Endothelial cell of umbilical vein (primary cell): Measurements from ENCODE around the gene TP53AIP1. TPM values are rescaled to one million over a fixed set of nuclear protein-coding genes. Genes with fewer than 3 reads are reported as not detected.

Source experiments
- BruUV-seq: library from RNA; stranded (reverse); fragments of 400-500 nt; replicated peaks from 2 replicates; lab custom pipeline; 2021; lab: Mats Ljungman, UMichigan
- CTCF ChIA-PET: fragments of 300-600, 350-600 bp; sonication (Branson Sonifier 250); formaldehyde crosslinking; loops from one replicate; lab custom pipeline; 2021; ENCODE audit warnings: antibody characterized with exemption, inconsistent platforms; lab: Charles Lee
- POLR2A ChIA-PET: fragments of 300-600, 350-600 bp; sonication (Branson Sonifier 250); formaldehyde crosslinking; loops from one replicate; lab custom pipeline; 2021; ENCODE audit warnings: antibody characterized with exemption, inconsistent platforms; lab: Charles Lee
- DNase-seq: peaks from one replicate; pipeline ENCODE4 v3.0.0-alpha.2; 2011; ENCODE audit warnings: low read depth, low spot score
- FAIRE-seq: peaks from 2 replicates; lab custom pipeline; 2011; peaks lifted over from hg19 to GRCh38; lab: Jason Lieb, UNC
- H2AFZ ChIP-seq: 2 replicates; pipeline ENCODE4 v1.6.0; 2012; ENCODE audit warnings: low read depth, low read length, control low read depth, inconsistent platforms
- H3K27ac ChIP-seq: 2 replicates; pipeline ENCODE4 v1.5.1; 2011; ENCODE audit warnings: low read depth, mild to moderate bottlenecking, control low read depth, low read length, moderate library complexity; ENCODE audit not compliant: insufficient read depth
- H3K27me3 ChIP-seq, 2 experiments: 2 replicates each; pipeline versions ENCODE4 v1.6.0 to v1.6.1; 2011; ENCODE audit warnings: low read length in 2 of 2, mixed read lengths in 1 of 2; ENCODE audit not compliant: control insufficient read depth in 2 of 2, insufficient read depth in 2 of 2
- H3K36me3 ChIP-seq, 2 experiments: 2 replicates in 1 of 2; 3 replicates in 1 of 2; pipeline ENCODE4 v1.5.1; 2011; ENCODE audit warnings: low read length in 2 of 2, mild to moderate bottlenecking in 1 of 2, moderate library complexity in 1 of 2; ENCODE audit not compliant: control insufficient read depth in 2 of 2, insufficient read depth in 2 of 2; ENCODE audit errors: extremely low read depth in 1 of 2
- H3K4me1 ChIP-seq: 3 replicates; pipeline ENCODE4 v1.5.1; 2011; ENCODE audit warnings: mild to moderate bottlenecking, low read length; ENCODE audit not compliant: control insufficient read depth, insufficient read depth; ENCODE audit errors: extremely low read depth
- H3K4me2 ChIP-seq: 2 replicates; pipeline ENCODE4 v1.6.1; 2011; ENCODE audit warnings: low read length, control low read depth, mixed read lengths; ENCODE audit not compliant: insufficient read depth
- H3K4me3 ChIP-seq, 3 experiments: fragments of 200-600 bp in 1 of 3; sonication (generic), shearing (Covaris generic) in 1 of 3; replicated peaks in 1 of 3; 2 replicates each; pipeline ENCODE4 v1.5.1; 2011 to 2016; ENCODE audit warnings: control low read depth in 3 of 3, low read length in 3 of 3, mild to moderate bottlenecking in 2 of 3, inconsistent platforms in 1 of 3, low read depth in 1 of 3, moderate library complexity in 1 of 3; ENCODE audit not compliant: insufficient read depth in 1 of 3
- H3K79me2 ChIP-seq: 2 replicates; pipeline ENCODE4 v1.6.0; 2012; ENCODE audit warnings: low read length, inconsistent platforms; ENCODE audit not compliant: control insufficient read depth, insufficient read depth
- H3K9ac ChIP-seq: replicated peaks from 2 replicates; pipeline ENCODE3; 2011; ENCODE audit warnings: low read length, control low read depth; ENCODE audit not compliant: insufficient read depth; ENCODE audit errors: extremely low read depth
- H3K9me1 ChIP-seq: replicated peaks from 3 replicates; pipeline ENCODE4 v1.6.0; 2011; ENCODE audit warnings: mild to moderate bottlenecking, low read length; ENCODE audit not compliant: control insufficient read depth, insufficient read depth; ENCODE audit errors: extremely low read depth
- H3K9me3 ChIP-seq: replicated peaks from 2 replicates; pipeline ENCODE4 v1.5.1; 2012; ENCODE audit warnings: low read length, inconsistent platforms; ENCODE audit not compliant: control insufficient read depth, insufficient read depth
- H4K20me1 ChIP-seq: replicated peaks from 2 replicates; pipeline ENCODE3; 2011; ENCODE audit warnings: mild to moderate bottlenecking, low read length; ENCODE audit not compliant: control insufficient read depth, insufficient read depth; ENCODE audit errors: extremely low read depth
- EZH2 ChIP-seq: IDR thresholded peaks from 2 replicates; pipeline ENCODE4 v1.6.1; 2012; ENCODE audit warnings: borderline replicate concordance, low read depth, mild to moderate bottlenecking, moderate library complexity, low read length, inconsistent platforms; ENCODE audit not compliant: severe bottlenecking
- FOS ChIP-seq: IDR thresholded peaks from 2 replicates; pipeline ENCODE4 v1.6.1; 2011; ENCODE audit warnings: mild to moderate bottlenecking, low read length, moderate library complexity, borderline replicate concordance; ENCODE audit not compliant: insufficient read depth
- GATA2 ChIP-seq: IDR thresholded peaks from 2 replicates; pipeline ENCODE4 v1.7.0; 2011; ENCODE audit warnings: low read depth, mild to moderate bottlenecking, moderate library complexity, mixed read lengths, low read length; ENCODE audit not compliant: insufficient read length, insufficient read depth
- JUN ChIP-seq: IDR thresholded peaks from 2 replicates; pipeline ENCODE4 v1.6.1; 2011; ENCODE audit warnings: borderline replicate concordance, low read depth; ENCODE audit not compliant: insufficient read length, insufficient read depth
- MYC ChIP-seq: IDR thresholded peaks from one replicate; pipeline ENCODE4 v1.6.1; 2011; ENCODE audit warnings: mild to moderate bottlenecking, low read depth, low read length
- POLR2A ChIP-seq: IDR thresholded peaks from 2 replicates; pipeline ENCODE4 v1.6.1; 2012; ENCODE audit warnings: low read depth, mild to moderate bottlenecking, control low read depth, low read length
- POLR2AphosphoS5 ChIP-seq: IDR thresholded peaks from 2 replicates; pipeline ENCODE4 v1.6.1; 2012; ENCODE audit warnings: low read depth, mild to moderate bottlenecking, control low read depth, low read length, moderate library complexity; ENCODE audit not compliant: insufficient read depth
- dilution Hi-C: fragments of 300-500 bp; cut with MboI; formaldehyde crosslinking; loops from one replicate; pipeline ENCODE4 v1.15.0; 2019; ENCODE audit warnings: low sequenced_read_pairs; ENCODE audit not compliant: extremely low pct_ligation_motif_present
- intact Hi-C: fragments of 100-400 bp; cut with micrococcal nuclease; formaldehyde crosslinking; loops from one replicate; pipeline ENCODE4 v1.10.0; 2022
- polyA plus RNA-seq, 4 experiments: library from polyadenylated mRNA; depleted of rRNA in 3 of 4; stranded (reverse) in 3 of 4; unstranded in 1 of 4; fragments of >200 nt; gene quantifications; 2 replicates each; pipeline versions ENCODE4 v1.2.1 to v1.2.3, GENCODE V29; 2011 to 2012; ENCODE audit warnings: missing spikeins in 1 of 4
- total RNA-seq: library from RNA; stranded (reverse); gene quantifications from 2 replicates; pipeline ENCODE4 v1.2.3, GENCODE V29; 2021
- TF ChIP-seq, protein P1 (sequence below), 2 donors: IDR thresholded peaks; 1 replicate in 1 of 2; 2 replicates in 1 of 2; pipeline ENCODE4 v1.5.1; 2011; ENCODE audit warnings: low read length in 2 of 2, mild to moderate bottlenecking in 2 of 2, moderate library complexity in 2 of 2, control low read depth in 1 of 2, inconsistent platforms in 1 of 2, low read depth in 1 of 2; ENCODE audit not compliant: insufficient read depth in 1 of 2; ENCODE audit errors: extremely low read depth in 1 of 2
- TF ChIP-seq, protein P2 (sequence below): IDR thresholded peaks from 2 replicates; pipeline ENCODE4 v1.6.1; 2011; ENCODE audit not compliant: insufficient read depth, insufficient read length

Gene TP53AIP1
- total and polyA plus RNA-seq, 2 donors (not counting 3 experiments of a cell fraction or from before 2014, with no cell fraction given) = not detected

DNA sequence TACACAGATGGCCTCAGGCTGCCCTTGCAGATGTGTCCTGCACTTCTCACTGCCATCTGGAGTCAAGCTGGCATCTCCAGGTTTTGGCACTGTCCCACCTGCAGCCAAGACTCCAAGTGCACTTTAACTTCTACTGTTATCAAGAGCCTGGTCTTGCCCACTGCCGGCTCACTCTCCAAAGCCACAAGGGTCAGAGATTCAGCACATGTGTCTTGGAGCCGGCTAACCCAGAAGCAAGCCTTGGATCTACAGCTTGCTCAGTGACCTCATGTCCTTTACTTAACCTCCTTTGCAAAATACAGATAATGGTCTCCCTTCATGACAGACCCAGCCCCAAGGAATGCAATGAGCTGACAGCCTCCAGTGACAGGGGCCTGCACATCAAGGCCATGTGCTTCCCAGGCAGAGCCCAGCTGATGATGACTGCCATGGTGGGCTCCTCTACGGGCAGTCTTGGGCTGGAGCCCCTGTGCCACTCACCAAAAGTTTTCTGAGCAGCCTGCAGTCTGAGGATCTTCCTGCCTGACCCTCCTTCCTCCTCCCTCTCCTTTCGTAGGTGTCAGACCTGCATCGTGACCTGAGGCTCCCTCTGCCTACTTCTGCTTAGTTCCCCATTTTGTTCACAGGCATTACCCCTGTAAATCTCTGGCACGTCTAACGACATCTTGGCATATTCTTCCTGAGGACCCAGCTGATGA is 9.0 kb downstream of the TP53AIP1 start:
- Histone ChIP-seq H3K36me3 (no peaks in the 10 kb centered on the region), H3K9me1 (no peaks in the 10 kb centered on the region), H3K27ac (no peak overlapping the region), H3K4me2 (no peak overlapping the region), H4K20me1 (no peaks in the 10 kb centered on the region), H3K9ac (no peak overlapping the region), H2AFZ (no peak overlapping the region), H3K9me3 (no peaks in the 10 kb centered on the region), H3K27me3 (no peaks in the 10 kb centered on the region), H3K79me2 (no peaks in the 10 kb centered on the region), H3K4me1 (no peaks in the 10 kb centered on the region), H3K4me3 (no peak overlapping the region)
- TF ChIP-seq MYC (no peak), POLR2AphosphoS5 (no peak), JUN (no peak), FOS (no peak), POLR2A (no peak), EZH2 (no peak), GATA2 (no peak)
- TF ChIP-seq, protein P1, sequence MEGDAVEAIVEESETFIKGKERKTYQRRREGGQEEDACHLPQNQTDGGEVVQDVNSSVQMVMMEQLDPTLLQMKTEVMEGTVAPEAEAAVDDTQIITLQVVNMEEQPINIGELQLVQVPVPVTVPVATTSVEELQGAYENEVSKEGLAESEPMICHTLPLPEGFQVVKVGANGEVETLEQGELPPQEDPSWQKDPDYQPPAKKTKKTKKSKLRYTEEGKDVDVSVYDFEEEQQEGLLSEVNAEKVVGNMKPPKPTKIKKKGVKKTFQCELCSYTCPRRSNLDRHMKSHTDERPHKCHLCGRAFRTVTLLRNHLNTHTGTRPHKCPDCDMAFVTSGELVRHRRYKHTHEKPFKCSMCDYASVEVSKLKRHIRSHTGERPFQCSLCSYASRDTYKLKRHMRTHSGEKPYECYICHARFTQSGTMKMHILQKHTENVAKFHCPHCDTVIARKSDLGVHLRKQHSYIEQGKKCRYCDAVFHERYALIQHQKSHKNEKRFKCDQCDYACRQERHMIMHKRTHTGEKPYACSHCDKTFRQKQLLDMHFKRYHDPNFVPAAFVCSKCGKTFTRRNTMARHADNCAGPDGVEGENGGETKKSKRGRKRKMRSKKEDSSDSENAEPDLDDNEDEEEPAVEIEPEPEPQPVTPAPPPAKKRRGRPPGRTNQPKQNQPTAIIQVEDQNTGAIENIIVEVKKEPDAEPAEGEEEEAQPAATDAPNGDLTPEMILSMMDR (IDR thresholded peaks at IDR 0.05; ENCODE audit: extremely low read depth in 1 of 2, insufficient read depth in 1 of 2, low read depth in 1 of 2, low read length in 2 of 2) = no peak
- TF ChIP-seq, protein P2, sequence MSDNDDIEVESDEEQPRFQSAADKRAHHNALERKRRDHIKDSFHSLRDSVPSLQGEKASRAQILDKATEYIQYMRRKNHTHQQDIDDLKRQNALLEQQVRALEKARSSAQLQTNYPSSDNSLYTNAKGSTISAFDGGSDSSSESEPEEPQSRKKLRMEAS = no peak
- DNase-seq (no peak), FAIRE-seq (no peak)
- CTCF ChIA-PET = interaction anchor here (0.8 to 1.0 kb wide), 2 partner anchors 21 to 48 kb away, joined by 3 to 5 read pairs; no protein-coding TSS in a partner anchor
- POLR2A ChIA-PET = no interaction called here
- BruUV-seq = no TSS peak
- intact Hi-C loops (no loop called here), dilution Hi-C loops (no loop called here)
